Measurements from ENCODE around the gene PCSK6.
"Not testable (repeated sequence)": the region's sequence is repeated elsewhere in the genome, so short reads cannot be mapped to it uniquely, and the experiment has no call there.

PCSK6 gene

DNA sequence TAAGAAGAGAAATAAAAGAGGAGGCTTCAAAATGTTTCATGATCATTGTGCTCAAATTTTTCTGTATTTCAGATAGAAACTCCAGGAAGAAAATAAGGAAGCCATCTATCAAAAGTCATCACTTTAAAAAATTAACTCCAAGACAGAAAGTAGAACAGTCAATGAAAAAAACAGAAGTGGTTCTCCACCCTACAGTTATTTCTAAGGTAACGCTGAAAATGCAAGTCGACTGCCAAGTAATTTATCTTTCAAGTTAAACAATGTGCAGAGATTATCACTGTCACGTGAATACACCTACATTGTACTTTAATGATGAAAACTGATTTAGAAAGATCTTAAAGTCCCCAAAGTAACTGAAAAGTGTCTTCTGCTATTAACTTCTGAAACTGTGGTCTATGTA, 115.9 kb downstream of the PCSK6 start:
- no peak for DNase-seq

DNA sequence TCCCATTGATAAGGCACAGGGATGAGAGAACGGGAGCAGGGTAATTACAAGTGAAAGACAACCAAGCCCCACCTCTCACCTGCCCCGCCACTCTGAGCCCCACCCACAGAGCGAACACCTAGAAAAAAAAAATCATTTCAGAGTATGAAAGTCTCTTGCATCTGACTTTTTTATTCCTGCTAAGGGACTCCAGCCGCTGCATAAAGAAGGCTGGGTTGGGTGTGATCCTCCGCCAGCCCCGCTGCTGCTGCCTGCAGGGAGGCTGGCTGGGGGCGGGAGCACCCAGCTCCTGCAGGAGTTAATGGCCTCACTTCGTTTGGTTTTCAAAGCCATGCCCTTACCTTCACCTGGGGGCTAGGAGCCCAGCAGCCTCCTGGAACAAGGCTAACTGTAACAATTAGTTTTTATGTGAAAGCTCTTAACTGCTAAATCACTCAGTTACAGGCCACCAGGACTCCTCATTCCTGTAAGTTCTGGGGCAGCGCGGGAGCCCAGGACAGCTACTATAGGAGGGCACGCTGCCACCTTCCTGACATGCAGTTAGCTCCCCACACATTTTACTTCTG, 116.5 kb downstream of the PCSK6 start:
- DNase-seq: no peak

- DNase-seq: no peak
Measured at GRCh38 chr15:101372149-101372577, 117.3 kb downstream of the PCSK6 start.

DNA sequence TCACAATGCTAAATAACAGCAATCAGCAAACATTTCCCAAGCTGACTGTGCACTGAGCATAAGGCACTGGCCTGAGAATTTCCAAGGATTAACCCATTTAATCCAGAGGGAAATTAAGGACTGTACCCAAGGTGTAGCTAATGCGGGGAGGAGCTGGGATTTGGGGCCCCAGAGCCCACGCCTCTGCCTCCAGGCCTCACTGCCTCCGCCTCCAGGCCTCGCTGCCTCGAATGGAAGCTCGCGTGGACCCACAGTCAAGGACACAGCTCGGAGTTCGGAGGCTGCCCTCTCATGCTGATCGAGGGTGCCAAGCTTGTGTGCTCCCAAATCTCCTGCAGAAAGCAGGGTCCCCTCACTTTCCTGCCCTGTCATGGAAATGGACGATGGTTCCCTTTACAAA, 118.0 kb downstream of the PCSK6 start:
- DNase-seq: no peak

DNA sequence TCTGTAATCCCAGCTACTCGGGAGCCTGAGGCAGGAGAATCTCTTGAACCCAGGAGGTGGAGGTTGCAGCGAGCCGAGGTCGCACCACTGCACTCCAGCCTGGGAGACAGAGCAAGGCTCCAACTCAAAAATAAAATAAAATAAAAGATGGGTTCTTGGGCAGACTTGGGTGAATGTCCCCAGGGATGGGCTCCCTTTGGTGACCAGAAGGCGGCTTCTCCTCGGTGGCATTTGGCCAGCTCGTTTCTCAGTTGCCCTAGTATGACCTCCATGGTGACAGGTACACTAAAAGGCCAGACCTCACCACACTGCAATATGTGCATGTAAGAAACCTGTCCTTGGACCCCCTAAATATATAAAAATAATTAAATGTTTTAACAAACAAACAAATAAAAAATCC, 118.4 kb downstream of the PCSK6 start:
- no peak for DNase-seq

DNA sequence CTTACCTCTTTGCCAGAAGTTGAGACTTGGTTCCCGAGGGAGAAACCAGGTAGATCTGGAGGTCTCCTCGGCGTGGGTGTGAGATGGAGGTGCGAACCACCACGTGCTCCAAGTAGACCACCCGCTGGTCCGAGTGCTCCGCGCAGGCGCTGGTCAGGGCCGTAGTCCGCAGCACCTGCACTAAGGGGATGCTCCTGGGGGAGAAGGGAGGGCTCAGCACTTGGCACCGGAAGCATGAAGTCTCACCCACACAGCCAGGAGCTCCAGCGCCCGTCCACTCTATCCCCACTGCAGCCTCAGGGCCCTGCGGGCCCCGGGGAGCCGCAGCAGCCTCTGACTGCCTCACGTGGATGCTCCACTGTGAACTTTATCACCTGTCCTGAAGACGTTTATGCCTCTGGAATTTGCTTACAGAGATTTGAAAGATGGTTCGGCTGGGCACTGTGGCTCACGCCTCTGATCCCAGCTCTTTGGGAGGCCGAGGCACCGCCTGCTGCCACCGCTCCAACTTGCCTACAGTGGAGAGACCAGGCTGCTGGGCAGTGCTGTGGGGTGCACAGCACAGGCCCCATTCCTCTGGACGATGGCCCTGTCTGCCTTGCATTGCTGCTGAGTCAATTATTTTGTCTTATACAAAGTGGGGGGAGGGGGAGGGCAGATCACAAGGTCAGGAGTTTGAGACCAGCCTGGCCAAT, 119.0 kb downstream of the PCSK6 start:
- DNase-seq: no peak

GRCh38 chr15:101369676-101370075, 119.8 kb downstream of the PCSK6 start:
- no peak for DNase-seq

DNA sequence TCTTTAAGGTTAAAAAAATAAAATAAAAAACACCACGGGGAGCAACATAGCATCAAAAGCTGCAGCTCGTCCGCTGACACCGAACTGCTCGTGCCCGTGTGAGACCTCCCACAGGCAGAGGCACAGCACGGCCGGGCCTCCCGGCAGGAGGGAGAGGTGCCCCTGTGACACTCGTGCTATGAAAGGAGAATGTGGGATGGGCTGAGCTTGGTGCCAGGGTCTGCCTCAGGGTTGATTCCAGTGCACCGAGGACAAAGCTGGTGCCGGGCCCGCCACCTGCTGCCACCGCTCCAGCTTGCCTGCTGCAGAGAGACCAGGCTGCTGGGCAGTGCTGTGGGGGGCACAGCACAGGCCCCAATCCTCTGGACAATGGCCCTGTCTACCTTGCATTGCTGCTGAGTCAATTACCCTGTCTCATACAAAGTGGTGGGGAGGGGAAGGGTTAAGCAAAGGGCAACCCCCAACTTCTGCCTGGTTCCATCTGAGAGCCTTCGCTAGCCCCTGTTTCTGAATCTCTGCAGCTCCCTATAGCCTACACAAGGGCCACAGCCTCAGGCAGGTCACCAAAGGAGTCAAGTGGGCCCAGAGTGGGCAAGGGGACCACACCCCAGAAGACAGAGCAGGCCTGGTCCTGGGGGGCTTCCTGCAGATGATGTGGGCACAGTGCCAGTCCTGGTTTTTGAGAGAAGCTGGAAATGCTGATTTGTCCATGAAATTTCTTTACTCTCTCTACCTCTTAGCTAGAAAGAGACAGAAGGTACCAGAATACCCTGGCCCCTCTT, 120.5 kb downstream of the PCSK6 start:
- no peak for DNase-seq

GRCh38 chr15:101368086-101368780, 121.3 kb downstream of the PCSK6 start:
- no peak for DNase-seq

DNA sequence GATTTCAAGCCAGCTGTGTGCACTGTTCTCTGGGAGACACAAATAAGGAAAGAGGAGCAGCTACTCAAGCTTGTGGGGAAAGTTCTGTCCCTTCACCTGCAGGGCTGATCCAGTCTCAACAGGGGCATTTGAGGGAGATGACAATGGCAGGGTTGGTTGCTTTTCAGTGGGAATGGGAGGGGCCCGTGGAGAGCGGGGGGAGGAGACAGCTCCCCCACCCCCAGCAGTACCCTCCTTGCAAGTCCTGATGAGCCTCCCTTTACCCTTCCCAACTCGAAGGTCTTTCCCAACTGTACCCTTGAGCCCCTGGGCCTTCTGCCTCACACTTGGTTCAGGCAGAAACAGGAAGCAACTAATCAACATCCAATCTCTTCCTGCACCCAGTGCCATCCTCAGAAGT, 122.7 kb downstream of the PCSK6 start:
- DNase-seq: no peak

DNA sequence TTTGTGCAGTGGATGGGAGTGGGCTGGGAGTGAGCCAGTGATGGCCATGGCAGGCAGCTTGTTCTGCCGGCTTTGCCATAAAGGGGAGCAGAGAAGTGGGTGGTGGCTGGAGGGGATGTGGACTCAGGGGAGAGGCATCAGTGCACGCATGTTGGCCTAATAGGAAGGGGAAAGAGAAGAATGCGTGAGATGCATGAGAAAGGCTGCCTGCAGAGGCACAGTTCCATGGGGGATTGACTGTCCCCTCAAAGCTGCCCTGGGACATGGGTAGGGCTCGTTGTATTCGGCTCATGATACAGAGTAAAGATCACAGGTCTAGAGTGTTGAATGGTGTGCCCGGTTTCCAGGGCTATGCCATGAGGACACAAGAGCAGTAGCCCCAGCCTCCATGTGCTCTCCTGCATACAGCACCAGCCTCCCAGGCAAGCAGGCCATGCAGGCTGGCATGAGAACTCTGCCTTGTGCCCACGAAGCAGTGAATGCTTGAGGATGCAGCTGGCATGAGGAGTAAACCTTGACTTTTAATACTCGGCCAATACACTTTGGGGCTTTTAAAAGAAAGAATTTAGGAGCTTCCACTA, 126.4 kb downstream of the PCSK6 start:
- DNase-seq: no peak

GRCh38 chr15:101362359-101362758, 127.1 kb downstream of the PCSK6 start:
- DNase-seq: no peak

GRCh38 chr15:101361418-101361817, 128.1 kb downstream of the PCSK6 start:
- no peak for DNase-seq

DNA sequence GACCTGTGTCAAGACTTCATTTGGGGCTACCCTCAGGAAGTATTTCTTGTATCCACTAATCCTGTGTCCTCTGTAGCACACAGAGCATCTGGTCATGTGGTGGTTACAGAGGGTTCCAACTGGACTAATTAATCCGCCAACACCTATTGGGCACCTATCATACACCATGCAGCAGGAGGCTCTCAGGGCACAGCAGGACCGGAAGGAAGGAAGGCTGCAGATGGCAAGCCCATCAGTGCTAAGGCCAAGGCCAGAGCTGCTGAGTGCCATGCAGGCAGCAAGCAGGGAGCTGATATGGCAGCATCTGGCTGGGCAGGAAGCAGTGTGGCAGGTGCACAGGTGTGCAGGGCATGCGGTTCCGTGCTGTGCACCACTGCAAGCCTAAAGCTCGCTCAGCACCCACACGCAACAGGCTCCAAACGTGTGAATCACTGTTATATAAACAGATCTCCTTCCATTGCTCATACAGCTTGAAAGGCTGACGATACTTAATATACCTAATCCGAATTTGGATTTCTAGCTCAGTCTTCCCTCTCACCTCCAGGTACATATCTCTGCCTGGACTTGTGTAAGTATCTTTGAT, 130.1 kb downstream of the PCSK6 start:
- DNase-seq: no peak

DNA sequence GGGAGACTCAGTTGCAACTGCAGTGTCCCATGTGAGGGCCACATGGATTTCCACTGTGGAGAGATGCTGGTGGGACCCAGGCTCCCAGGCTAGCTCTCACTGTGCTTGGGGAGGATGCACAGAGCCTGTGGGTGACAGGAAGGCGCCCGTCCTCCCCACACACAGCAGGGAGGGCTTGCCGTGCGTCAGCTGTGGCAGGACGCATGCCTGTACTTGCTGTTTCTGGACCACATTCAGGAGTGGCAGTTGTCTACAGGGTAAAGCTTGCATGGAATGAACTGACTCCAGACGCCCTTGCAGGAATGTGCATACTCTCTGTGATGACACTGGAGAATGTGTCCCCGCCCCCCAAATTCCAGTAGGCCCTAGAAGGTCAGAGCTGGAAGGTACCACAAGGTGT, 130.6 kb downstream of the PCSK6 start:
- DNase-seq: no peak

GRCh38 chr15:101357885-101358284, 131.6 kb downstream of the PCSK6 start:
- no peak for DNase-seq

DNA sequence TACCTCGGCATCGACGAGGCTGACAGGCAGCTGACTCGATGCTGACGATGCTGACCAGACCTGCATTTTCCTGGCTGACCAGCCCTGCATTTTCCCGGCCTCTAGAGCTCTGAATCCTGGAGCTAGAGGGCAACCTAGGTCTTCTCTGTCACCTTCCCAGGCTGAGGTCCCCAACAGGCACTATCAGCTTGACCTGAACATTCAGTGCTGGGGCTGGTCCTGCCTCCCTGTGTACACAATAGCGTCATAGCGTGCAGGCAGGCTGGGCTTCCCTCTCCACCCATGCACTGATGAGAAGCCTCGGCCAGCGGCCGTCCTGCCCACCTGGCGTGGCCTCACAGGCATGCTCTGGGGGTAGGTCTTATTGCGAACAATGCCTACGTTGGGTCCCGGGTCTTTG, 132.2 kb downstream of the PCSK6 start:
- DNase-seq: no peak

DNA sequence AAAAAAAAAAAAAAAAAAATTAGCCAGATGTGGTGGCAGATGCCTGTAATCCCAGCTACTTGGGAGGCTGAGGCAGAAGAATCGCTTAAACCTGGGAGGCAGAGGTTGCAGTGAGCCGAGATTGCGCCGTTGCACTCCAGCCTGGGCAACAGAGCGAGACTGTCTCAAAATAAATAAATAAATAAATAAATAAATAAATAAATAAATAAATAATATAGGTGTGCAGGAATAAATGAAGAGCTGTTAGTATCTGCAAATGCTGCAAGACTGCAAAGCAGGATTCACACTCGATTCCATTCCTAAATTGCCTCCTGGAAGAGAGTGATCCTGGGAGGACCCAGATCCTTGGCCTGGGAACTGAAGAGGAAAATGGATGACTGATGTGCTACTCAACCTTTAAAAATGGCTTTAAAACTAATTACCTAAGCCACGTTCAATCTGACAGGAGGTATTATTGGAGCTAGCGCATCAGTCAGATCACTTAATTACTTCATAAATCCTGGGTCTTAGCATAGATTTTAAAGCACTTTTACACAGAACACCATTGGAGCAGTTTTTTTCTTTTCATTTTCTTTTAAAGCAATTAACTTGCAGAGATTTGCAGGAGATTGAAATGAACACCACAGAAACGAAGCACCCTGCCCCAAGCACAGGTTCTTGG, 132.9 kb downstream of the PCSK6 start:
- not testable (repeated sequence) for DNase-seq

DNA sequence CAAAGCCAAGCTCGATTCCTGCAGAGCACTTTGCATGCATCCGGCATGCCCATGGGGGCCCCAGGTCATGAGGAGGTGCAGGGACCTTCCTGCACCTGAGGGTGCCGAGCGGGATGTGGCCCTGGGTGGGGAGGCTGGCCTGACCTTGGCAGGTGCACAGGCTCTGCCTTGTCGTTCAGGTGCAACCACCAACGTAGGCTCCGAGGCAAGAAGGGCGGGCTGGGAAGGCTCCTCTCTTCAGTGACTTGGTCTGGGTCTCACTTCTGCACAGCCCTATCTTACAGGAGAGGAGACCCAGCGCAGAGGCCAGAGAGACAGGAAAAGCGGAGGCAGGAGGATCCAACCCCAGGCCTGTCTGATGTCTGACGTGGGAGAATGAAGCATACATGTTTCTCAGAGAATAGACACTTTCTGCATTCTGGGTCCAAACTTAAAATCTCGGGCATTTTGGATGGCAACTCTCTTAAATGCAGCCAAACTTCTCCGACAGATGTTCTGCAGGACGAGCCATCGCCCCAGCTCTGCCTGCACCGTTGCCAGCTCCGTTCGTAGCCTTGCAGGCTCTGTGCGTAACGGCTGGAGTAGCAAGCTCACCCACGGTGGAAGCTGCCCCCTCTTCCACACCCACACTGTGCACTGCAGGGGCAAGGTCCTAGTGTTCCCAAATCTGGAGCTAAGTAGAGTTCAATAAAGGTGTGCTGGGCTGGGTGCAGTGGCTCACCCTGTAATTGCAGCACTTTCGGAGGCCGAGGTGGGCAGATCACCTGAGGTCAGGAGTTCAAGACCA, 133.6 kb downstream of the PCSK6 start:
- no peak for DNase-seq

GRCh38 chr15:101354891-101355623, 134.4 kb downstream of the PCSK6 start:
- DNase-seq: no peak

GRCh38 chr15:101353240-101353639, 136.3 kb downstream of the PCSK6 start:
- no peak for DNase-seq
